ENCODE results near the gene ZBTB7B. TPM values are rescaled to one million over a fixed set of nuclear protein-coding genes. Genes with fewer than 3 reads are reported as not detected.
A peak's percentile ranks its signal among the peaks of the same experiment; 100 is the strongest.

Gene ZBTB7B
- polyA plus RNA-seq, 2 of the 4 experiments (the other 2 are of a cell fraction) = 20.5 to 30.7 TPM

GRCh38 chr1:155050560-155051341 is 48.1 kb downstream of the ZBTB7B start, which contains the start of gene ADAM15:
Gene ADAM15, plus strand, starts transcription at chr1:155051316. Its CDS starts 71 bp downstream, at chr1:155051387.
- ATAC-seq (peak; percentile 66 to 77), FAIRE-seq (no peak), DNase-seq (ENCODE audit: low read depth in 1 of 2, low spot score in 1 of 2) (peak; percentile 84 to 90)
- H3K9me3 ChIP-seq = no peaks in the 10 kb centered on the region
- POLR2A ChIA-PET = interaction anchor here (0.7 to 1.4 kb wide), 8 partner anchors 9 to 80 kb away, joined by 3 to 6 read pairs (median 4); partner anchors contain the start of gene SHC1
- CTCF ChIA-PET = interaction anchor here (0.7 to 27.3 kb wide), 12 partner anchors 11 to 446 kb away, joined by 3 to 350 read pairs (median 3); partner anchors contain the start of genes EFNA3, EFNA4 and KRTCAP2
- H3K4me1 ChIP-seq = peaks cover 22% of the 10 kb centered on the region
- peak within 1 kb of the TSS; percentile 97 for H3K4me2 ChIP-seq
- H3K27ac ChIP-seq = peak within 1 kb of the TSS; percentile 93 to 94
- peak within 1 kb of the TSS; percentile 94 for H3K4me3 ChIP-seq
- WGBS (ENCODE audit: missing lambda C conversion rate) = 2% methylated on average over 11 of the region's 99 CpGs
- TF ChIP-seq CBX8 (IDR thresholded peaks at IDR 0.05) (no peak), HOXB5 (CRISPR knock-in tag; IDR thresholded peaks at IDR 0.05) (no peak), CHD2 (IDR thresholded peaks at IDR 0.05; ENCODE audit: low read length, partially characterized antibody) (no peak), TP53 (CRISPR knock-in tag; IDR thresholded peaks at IDR 0.05) (no peak), RNF2 (IDR thresholded peaks at IDR 0.05; ENCODE audit: borderline replicate concordance, low read depth) (peak; percentile 86; the same call in 1 of the 2 replicates), RARB (CRISPR knock-in tag; IDR thresholded peaks at IDR 0.05) (no peak), BHLHE40 (IDR thresholded peaks at IDR 0.05; ENCODE audit: low read depth, low read length) (peak; percentile 29; the same call in 1 of the 2 replicates), MAZ (IDR thresholded peaks at IDR 0.05; ENCODE audit: borderline replicate concordance, low read depth, low read length) (no peak), POLR2A (IDR thresholded peaks at IDR 0.05; ENCODE audit: low read length) (peak; percentile 64), SMC3 (IDR thresholded peaks at IDR 0.05) (peak; percentile 69), SREBF2 (IDR thresholded peaks at IDR 0.05) (no peak), EP300 (IDR thresholded peaks at IDR 0.05) (no peak), BCL3 (IDR thresholded peaks at IDR 0.05) (peak; percentile 59; the same call in 1 of the 3 replicates), CHD4 (IDR thresholded peaks at IDR 0.05; ENCODE audit: borderline replicate concordance) (no peak), MYC (IDR thresholded peaks at IDR 0.05; ENCODE audit: borderline replicate concordance, low read length) (0 out of 2 replicates have a peak, but pooled peaks have one; percentile 31), ELK1 (IDR thresholded peaks at IDR 0.05; ENCODE audit: low read depth, low read length) (no peak), JUNB (IDR thresholded peaks at IDR 0.05) (no peak), PHF8 (IDR thresholded peaks at IDR 0.05; ENCODE audit: borderline replicate concordance, low read depth) (no peak; the same call in 1 of the 2 replicates), NPAS2 (CRISPR knock-in tag; IDR thresholded peaks at IDR 0.05; ENCODE audit: borderline replicate concordance) (no peak), KDM1A (IDR thresholded peaks at IDR 0.05; ENCODE audit: low read depth) (no peak), E2F6 (IDR thresholded peaks at IDR 0.05; ENCODE audit: borderline replicate concordance, low read depth) (peak; percentile 99), ESRRA (IDR thresholded peaks at IDR 0.05; ENCODE audit: borderline replicate concordance, low read length) (no peak), GATA3 (IDR thresholded peaks at IDR 0.05; ENCODE audit: borderline replicate concordance) (peak; percentile 33), RFX5 (IDR thresholded peaks at IDR 0.05) (no peak), POLR2AphosphoS2 (conservative IDR thresholded peaks at IDR 0.05; ENCODE audit: low read length) (no peak), HDAC2 (IDR thresholded peaks at IDR 0.05) (no peak), USF2 (IDR thresholded peaks at IDR 0.05) (peak; percentile 38), NFE2L2 (conservative IDR thresholded peaks at IDR 0.05; ENCODE audit: low read length) (no peak)
- TF ChIP-seq, protein P1, sequence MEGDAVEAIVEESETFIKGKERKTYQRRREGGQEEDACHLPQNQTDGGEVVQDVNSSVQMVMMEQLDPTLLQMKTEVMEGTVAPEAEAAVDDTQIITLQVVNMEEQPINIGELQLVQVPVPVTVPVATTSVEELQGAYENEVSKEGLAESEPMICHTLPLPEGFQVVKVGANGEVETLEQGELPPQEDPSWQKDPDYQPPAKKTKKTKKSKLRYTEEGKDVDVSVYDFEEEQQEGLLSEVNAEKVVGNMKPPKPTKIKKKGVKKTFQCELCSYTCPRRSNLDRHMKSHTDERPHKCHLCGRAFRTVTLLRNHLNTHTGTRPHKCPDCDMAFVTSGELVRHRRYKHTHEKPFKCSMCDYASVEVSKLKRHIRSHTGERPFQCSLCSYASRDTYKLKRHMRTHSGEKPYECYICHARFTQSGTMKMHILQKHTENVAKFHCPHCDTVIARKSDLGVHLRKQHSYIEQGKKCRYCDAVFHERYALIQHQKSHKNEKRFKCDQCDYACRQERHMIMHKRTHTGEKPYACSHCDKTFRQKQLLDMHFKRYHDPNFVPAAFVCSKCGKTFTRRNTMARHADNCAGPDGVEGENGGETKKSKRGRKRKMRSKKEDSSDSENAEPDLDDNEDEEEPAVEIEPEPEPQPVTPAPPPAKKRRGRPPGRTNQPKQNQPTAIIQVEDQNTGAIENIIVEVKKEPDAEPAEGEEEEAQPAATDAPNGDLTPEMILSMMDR (IDR thresholded peaks at IDR 0.05) = peak; percentile 89
- TF ChIP-seq, protein P2, sequence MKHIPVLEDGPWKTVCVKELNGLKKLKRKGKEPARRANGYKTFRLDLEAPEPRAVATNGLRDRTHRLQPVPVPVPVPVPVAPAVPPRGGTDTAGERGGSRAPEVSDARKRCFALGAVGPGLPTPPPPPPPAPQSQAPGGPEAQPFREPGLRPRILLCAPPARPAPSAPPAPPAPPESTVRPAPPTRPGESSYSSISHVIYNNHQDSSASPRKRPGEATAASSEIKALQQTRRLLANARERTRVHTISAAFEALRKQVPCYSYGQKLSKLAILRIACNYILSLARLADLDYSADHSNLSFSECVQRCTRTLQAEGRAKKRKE (CRISPR knock-in tag; IDR thresholded peaks at IDR 0.05; ENCODE audit: low read depth) = no peak
- TF ChIP-seq, protein P3, sequence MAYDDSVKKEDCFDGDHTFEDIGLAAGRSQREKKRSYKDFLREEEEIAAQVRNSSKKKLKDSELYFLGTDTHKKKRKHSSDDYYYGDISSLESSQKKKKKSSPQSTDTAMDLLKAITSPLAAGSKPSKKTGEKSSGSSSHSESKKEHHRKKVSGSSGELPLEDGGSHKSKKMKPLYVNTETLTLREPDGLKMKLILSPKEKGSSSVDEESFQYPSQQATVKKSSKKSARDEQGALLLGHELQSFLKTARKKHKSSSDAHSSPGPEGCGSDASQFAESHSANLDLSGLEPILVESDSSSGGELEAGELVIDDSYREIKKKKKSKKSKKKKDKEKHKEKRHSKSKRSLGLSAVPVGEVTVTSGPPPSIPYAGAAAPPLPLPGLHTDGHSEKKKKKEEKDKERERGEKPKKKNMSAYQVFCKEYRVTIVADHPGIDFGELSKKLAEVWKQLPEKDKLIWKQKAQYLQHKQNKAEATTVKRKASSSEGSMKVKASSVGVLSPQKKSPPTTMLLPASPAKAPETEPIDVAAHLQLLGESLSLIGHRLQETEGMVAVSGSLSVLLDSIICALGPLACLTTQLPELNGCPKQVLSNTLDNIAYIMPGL (CRISPR knock-in tag; IDR thresholded peaks at IDR 0.05; ENCODE audit: borderline replicate concordance) = no peak

All from A549 (cell line).